Cardiac muscle cell (in vitro differentiated cells and primary cell): ENCODE measurements around the gene CA9. TPM values are rescaled to one million over a fixed set of nuclear protein-coding genes. Genes with fewer than 3 reads are reported as not detected.

Experiments
- DNase-seq, 2 donors: peaks; one replicate each; pipeline versions ENCODE4 v3.0.0 to v3.0.0-alpha.2; 2010 to 2017; ENCODE audit warnings: low read depth in 1 of 2, low spot score in 1 of 2
- H3K27ac ChIP-seq: fragments of 200-600 bp; sonication (generic); 2 replicates; pipeline ENCODE4 v1.5.1; 2016
- H3K27me3 ChIP-seq: fragments of 200-600 bp; sonication (generic); 2 replicates; pipeline ENCODE4 v1.6.0; 2016; ENCODE audit warnings: control low read depth
- H3K36me3 ChIP-seq: fragments of 200-600 bp; sonication (generic); 2 replicates; pipeline ENCODE4 v1.5.1; 2016; ENCODE audit warnings: control low read depth
- H3K4me1 ChIP-seq: fragments of 200-600 bp; sonication (generic); 2 replicates; pipeline ENCODE4 v1.8.1; 2017; ENCODE audit warnings: low read depth, mild to moderate bottlenecking, mixed run types
- H3K4me3 ChIP-seq: fragments of 200-600 bp; sonication (generic); 2 replicates; pipeline ENCODE4 v1.5.1; 2016; ENCODE audit warnings: mild to moderate bottlenecking
- H3K9me3 ChIP-seq: fragments of 200-600 bp; sonication (generic); 2 replicates; pipeline ENCODE4 v1.5.1; 2017; ENCODE audit warnings: low read depth, mild to moderate bottlenecking, control low read depth
- CTCF ChIP-seq: IDR thresholded peaks from 2 replicates; pipeline ENCODE4 v1.5.1; 2012; ENCODE audit warnings: low read depth, mild to moderate bottlenecking, low read length
- polyA plus RNA-seq: library from polyadenylated mRNA; unstranded; fragments of >200 nt; fragmentation: Nextera tagmentation; extraction: Ambion mirVana; gene quantifications from 2 replicates; pipeline ENCODE4 v1.2.1, GENCODE V29; 2016
- total RNA-seq: library from RNA; depleted of rRNA; stranded (reverse); fragments of >200 nt; gene quantifications from 2 replicates; pipeline ENCODE4 v1.2.3, GENCODE V29; 2016

The CA9 gene
- total and polyA plus RNA-seq, 2 experiments from 2014 or later: 2.4 to 2.6 TPM

GRCh38 chr9:35682051-35682450, 8.3 kb downstream of the CA9 start:
- H3K9me3 ChIP-seq: no peaks in the 10 kb centered on the region
- H3K4me3 ChIP-seq: no peak overlapping the region
- H3K27me3 ChIP-seq: no peaks in the 10 kb centered on the region
- peaks cover 15% of the 10 kb centered on the region for H3K4me1 ChIP-seq
- peak in 1 of 2 donors; percentile 36 for DNase-seq
- peak overlapping the region; percentile 31 for H3K27ac ChIP-seq
- no peak for TF ChIP-seq CTCF
- peaks cover 36% of the 10 kb centered on the region for H3K36me3 ChIP-seq

- no peaks in the 10 kb centered on the region for H3K9me3 ChIP-seq
- peak overlapping the region; percentile 70 for H3K27ac ChIP-seq
- TF ChIP-seq CTCF: no peak
- H3K27me3 ChIP-seq: no peaks in the 10 kb centered on the region
- peaks cover 21% of the 10 kb centered on the region for H3K4me1 ChIP-seq
- H3K4me3 ChIP-seq: no peak overlapping the region
- DNase-seq: peak in 1 of 2 donors; percentile 19
- peaks cover 36% of the 10 kb centered on the region for H3K36me3 ChIP-seq
These were observed 9.0 kb downstream of the CA9 start for GRCh38 chr9:35682520-35683315.

GRCh38 chr9:35683323-35683722, 9.6 kb downstream of the CA9 start:
- no peaks in the 10 kb centered on the region for H3K9me3 ChIP-seq
- peak overlapping the region; percentile 70 for H3K27ac ChIP-seq
- H3K36me3 ChIP-seq: peaks cover 36% of the 10 kb centered on the region
- H3K27me3 ChIP-seq: no peaks in the 10 kb centered on the region
- H3K4me3 ChIP-seq: no peak overlapping the region
- TF ChIP-seq CTCF: no peak
- no peak for DNase-seq
- H3K4me1 ChIP-seq: peaks cover 27% of the 10 kb centered on the region

- H3K4me1 ChIP-seq: peaks cover 32% of the 10 kb centered on the region
- DNase-seq: no peak
- no peaks in the 10 kb centered on the region for H3K27me3 ChIP-seq
- no peak overlapping the region for H3K4me3 ChIP-seq
- no peak for TF ChIP-seq CTCF
- H3K9me3 ChIP-seq: no peaks in the 10 kb centered on the region
- H3K27ac ChIP-seq: peak overlapping the region; percentile 70
- H3K36me3 ChIP-seq: peaks cover 36% of the 10 kb centered on the region
These were observed 11.2 kb downstream of the CA9 start for GRCh38 chr9:35684921-35685320.

GRCh38 chr9:35685506-35685905, 11.8 kb downstream of the CA9 start:
- peaks cover 32% of the 10 kb centered on the region for H3K4me1 ChIP-seq
- H3K27me3 ChIP-seq: no peaks in the 10 kb centered on the region
- H3K36me3 ChIP-seq: peaks cover 36% of the 10 kb centered on the region
- no peak for DNase-seq
- peak overlapping the region; percentile 95 for H3K27ac ChIP-seq
- TF ChIP-seq CTCF: no peak
- H3K9me3 ChIP-seq: no peaks in the 10 kb centered on the region
- no peak overlapping the region for H3K4me3 ChIP-seq
